ENCODE measurements around the gene CMTM1.
A peak's percentile ranks its signal among the peaks of the same experiment; 100 is the strongest.

The CMTM1 gene

GRCh38 chr16:66553223-66553622, 13.0 kb upstream of the CMTM1 start:
- H3K9me3 ChIP-seq (ENCODE audit: insufficient read depth, low read depth, low read length): no peaks in the 10 kb centered on the region
- H3K4me2 ChIP-seq (ENCODE audit: low read depth, low read length, poor library complexity, severe bottlenecking): peak overlapping the region; percentile 98
- peaks cover 50% of the 10 kb centered on the region for H4K20me1 ChIP-seq (ENCODE audit: insufficient read depth, low read length, poor library complexity, severe bottlenecking)
- H3K79me2 ChIP-seq (ENCODE audit: insufficient read depth, low read length): peaks cover 78% of the 10 kb centered on the region
- H2AFZ ChIP-seq (ENCODE audit: low read length): no peak overlapping the region
- peak overlapping the region; percentile 92 for H3K9ac ChIP-seq (ENCODE audit: low read depth, low read length, poor library complexity, severe bottlenecking)
- H3K27me3 ChIP-seq (ENCODE audit: insufficient read depth, low read length, poor library complexity, severe bottlenecking): no peaks in the 10 kb centered on the region
- H3F3A ChIP-seq (ENCODE audit: low read depth): peaks cover 14% of the 10 kb centered on the region; the same call in 1 of the 2 replicates
- no peaks in the 10 kb centered on the region for H3K36me3 ChIP-seq (ENCODE audit: insufficient read depth, low read length)
- H3K4me3 ChIP-seq (ENCODE audit: low read length, poor library complexity, severe bottlenecking): peak overlapping the region; percentile 94
- H3K9me2 ChIP-seq (replicated peaks; ENCODE audit: low read depth, low read length): no peaks in the 10 kb centered on the region
- TF ChIP-seq EZH2phosphoT487 (IDR thresholded peaks at IDR 0.05; ENCODE audit: borderline replicate concordance): no peak
- TF ChIP-seq CTCF (conservative IDR thresholded peaks at IDR 0.05; ENCODE audit: low read length): no peak
- H3K4me1 ChIP-seq (ENCODE audit: insufficient read depth, low read length, poor library complexity, severe bottlenecking): peaks cover 87% of the 10 kb centered on the region

- H3K79me2 ChIP-seq (ENCODE audit: insufficient read depth, low read length): peaks cover 86% of the 10 kb centered on the region
- H3F3A ChIP-seq (ENCODE audit: low read depth): 0 out of 2 replicates have a peak, but pooled peaks cover 8% of the 10 kb centered on the region
- H3K9ac ChIP-seq (ENCODE audit: low read depth, low read length, poor library complexity, severe bottlenecking): peak overlapping the region; percentile 92
- no peaks in the 10 kb centered on the region for H3K9me3 ChIP-seq (ENCODE audit: insufficient read depth, low read depth, low read length)
- H3K36me3 ChIP-seq (ENCODE audit: insufficient read depth, low read length): no peaks in the 10 kb centered on the region
- peaks cover 87% of the 10 kb centered on the region for H3K4me1 ChIP-seq (ENCODE audit: insufficient read depth, low read length, poor library complexity, severe bottlenecking)
- no peak for TF ChIP-seq EZH2phosphoT487 (IDR thresholded peaks at IDR 0.05; ENCODE audit: borderline replicate concordance)
- TF ChIP-seq CTCF (conservative IDR thresholded peaks at IDR 0.05; ENCODE audit: low read length): no peak
- peaks cover 58% of the 10 kb centered on the region for H4K20me1 ChIP-seq (ENCODE audit: insufficient read depth, low read length, poor library complexity, severe bottlenecking)
- no peaks in the 10 kb centered on the region for H3K27me3 ChIP-seq (ENCODE audit: insufficient read depth, low read length, poor library complexity, severe bottlenecking)
- H2AFZ ChIP-seq (ENCODE audit: low read length): no peak overlapping the region
- H3K9me2 ChIP-seq (replicated peaks; ENCODE audit: low read depth, low read length): no peaks in the 10 kb centered on the region
- peak overlapping the region; percentile 98 for H3K4me2 ChIP-seq (ENCODE audit: low read depth, low read length, poor library complexity, severe bottlenecking)
- H3K4me3 ChIP-seq (ENCODE audit: low read length, poor library complexity, severe bottlenecking): peak overlapping the region; percentile 94
Observed at GRCh38 chr16:66554021-66554420, 12.2 kb upstream of the CMTM1 start.

GRCh38 chr16:66554495-66554894, 11.7 kb upstream of the CMTM1 start:
- Histone ChIP-seq H3K4me2 (ENCODE audit: low read depth, low read length, poor library complexity, severe bottlenecking) (peak overlapping the region; percentile 98), H3K4me1 (ENCODE audit: insufficient read depth, low read length, poor library complexity, severe bottlenecking) (peaks cover 87% of the 10 kb centered on the region), H3K4me3 (ENCODE audit: low read length, poor library complexity, severe bottlenecking) (peak overlapping the region; percentile 94), H3K36me3 (ENCODE audit: insufficient read depth, low read length) (no peaks in the 10 kb centered on the region), H3K9me2 (replicated peaks; ENCODE audit: low read depth, low read length) (no peaks in the 10 kb centered on the region), H3K79me2 (ENCODE audit: insufficient read depth, low read length) (peaks cover 91% of the 10 kb centered on the region), H3K9me3 (ENCODE audit: insufficient read depth, low read depth, low read length) (no peaks in the 10 kb centered on the region), H4K20me1 (ENCODE audit: insufficient read depth, low read length, poor library complexity, severe bottlenecking) (peaks cover 62% of the 10 kb centered on the region), H3K9ac (ENCODE audit: low read depth, low read length, poor library complexity, severe bottlenecking) (peak overlapping the region; percentile 92), H3K27me3 (ENCODE audit: insufficient read depth, low read length, poor library complexity, severe bottlenecking) (no peaks in the 10 kb centered on the region), H2AFZ (ENCODE audit: low read length) (no peak overlapping the region), H3F3A (ENCODE audit: low read depth) (0 out of 2 replicates have a peak, but pooled peaks cover 6% of the 10 kb centered on the region)
- no peak for TF ChIP-seq EZH2phosphoT487 (IDR thresholded peaks at IDR 0.05; ENCODE audit: borderline replicate concordance)
- TF ChIP-seq CTCF (conservative IDR thresholded peaks at IDR 0.05; ENCODE audit: low read length): no peak
